ENCODE measurements around the gene ATP12A.

The ATP12A gene

GRCh38 chr13:24662195-24663088 lies 17.8 kb upstream of the ATP12A start:
- in situ Hi-C loops (cut with MboI; ENCODE audit: low sequenced_read_pairs), result no loop called here

GRCh38 chr13:24663089-24663395 lies 17.2 kb upstream of the ATP12A start:
- in situ Hi-C loops (cut with MboI; ENCODE audit: low sequenced_read_pairs), result no loop called here

GRCh38 chr13:24663586-24663985 lies 16.6 kb upstream of the ATP12A start:
- in situ Hi-C loops (cut with MboI; ENCODE audit: low sequenced_read_pairs), result no loop called here

GRCh38 chr13:24664726-24665409 lies 15.3 kb upstream of the ATP12A start:
- in situ Hi-C loops (cut with MboI; ENCODE audit: low sequenced_read_pairs), result no loop called here

- in situ Hi-C loops (cut with MboI; ENCODE audit: low sequenced_read_pairs), result no loop called here
These were observed 11.7 kb upstream of the ATP12A start for GRCh38 chr13:24668511-24668910.

GRCh38 chr13:24668955-24669582 lies 11.1 kb upstream of the ATP12A start:
- in situ Hi-C loops (cut with MboI; ENCODE audit: low sequenced_read_pairs), result no loop called here

GRCh38 chr13:24670174-24670573 lies 10.0 kb upstream of the ATP12A start:
- in situ Hi-C loops (cut with MboI; ENCODE audit: low sequenced_read_pairs), result no loop called here

GRCh38 chr13:24670961-24671381 lies 9.2 kb upstream of the ATP12A start:
- in situ Hi-C loops (cut with MboI; ENCODE audit: low sequenced_read_pairs), result no loop called here

- in situ Hi-C loops (cut with MboI; ENCODE audit: low sequenced_read_pairs), result no loop called here
These were observed 8.7 kb upstream of the ATP12A start for GRCh38 chr13:24671386-24672113.

- in situ Hi-C loops (cut with MboI; ENCODE audit: low sequenced_read_pairs), result no loop called here
These were observed 7.8 kb upstream of the ATP12A start for GRCh38 chr13:24672141-24673132.

- in situ Hi-C loops (cut with MboI; ENCODE audit: low sequenced_read_pairs), result loop anchor here (25.0 kb wide), 1 partner anchor 311 kb away; no protein-coding TSS in a partner anchor
These were observed 4.2 kb upstream of the ATP12A start for GRCh38 chr13:24675806-24676570.

GRCh38 chr13:24678151-24678550 lies 2.1 kb upstream of the ATP12A start:
- in situ Hi-C loops (cut with MboI; ENCODE audit: low sequenced_read_pairs), result loop anchor here (25.0 kb wide), 1 partner anchor 309 kb away; no protein-coding TSS in a partner anchor

- in situ Hi-C loops (cut with MboI; ENCODE audit: low sequenced_read_pairs), result loop anchor here (25.0 kb wide), 1 partner anchor 308 kb away; no protein-coding TSS in a partner anchor
These were observed 522 bp upstream of the ATP12A start for GRCh38 chr13:24679686-24680085.

- in situ Hi-C loops (cut with MboI; ENCODE audit: low sequenced_read_pairs), result loop anchor here (25.0 kb wide), 1 partner anchor 306 kb away; no protein-coding TSS in a partner anchor
These were observed 855 bp downstream of the ATP12A start for GRCh38 chr13:24680921-24681604.

GRCh38 chr13:24681930-24682329 lies 1.7 kb downstream of the ATP12A start:
- in situ Hi-C loops (cut with MboI; ENCODE audit: low sequenced_read_pairs), result loop anchor here (25.0 kb wide), 1 partner anchor 305 kb away; no protein-coding TSS in a partner anchor

- in situ Hi-C loops (cut with MboI; ENCODE audit: low sequenced_read_pairs), result loop anchor here (25.0 kb wide), 1 partner anchor 305 kb away; no protein-coding TSS in a partner anchor
These were observed 2.1 kb downstream of the ATP12A start for GRCh38 chr13:24682353-24682752.

GRCh38 chr13:24683351-24683750 lies 3.1 kb downstream of the ATP12A start:
- in situ Hi-C loops (cut with MboI; ENCODE audit: low sequenced_read_pairs), result loop anchor here (25.0 kb wide), 1 partner anchor 304 kb away; no protein-coding TSS in a partner anchor

All from HL-60/S4 (cell line).